Gastrocnemius medialis (tissue), 4 donors: Measurements from ENCODE around the gene MND1.

Experiments
- CTCF ChIP-seq, 5 experiments: fragments of 450-650 bp in 3 of 5; fragments of 200-600 bp in 2 of 5; sonication (generic) in 2 of 5; IDR thresholded peaks in 4 of 5; conservative IDR thresholded peaks in 1 of 5; 1 replicate in 4 of 5; 2 replicates in 1 of 5; pipeline ENCODE4 v1.5.1; 2016 to 2019; ENCODE audit warnings: antibody characterized with exemption in 5 of 5, mild to moderate bottlenecking in 3 of 5, moderate library complexity in 3 of 5
- POLR2A ChIP-seq, 2 donors: fragments of 450-650 bp; IDR thresholded peaks; one replicate each; pipeline ENCODE4 v1.6.1; 2017; ENCODE audit warnings: antibody characterized with exemption in 2 of 2, mild to moderate bottlenecking in 2 of 2, moderate library complexity in 2 of 2

- TF ChIP-seq POLR2A (IDR thresholded peaks at IDR 0.05) (no peak), CTCF (IDR thresholded peaks at IDR 0.05 in 4 of 5, conservative IDR thresholded peaks at IDR 0.05 in 1 of 5) (no peak)
Observed at GRCh38 chr4:153347117-153347516, 2.6 kb downstream of the MND1 start.
